GM19043 (cell line): Measurements from ENCODE around the gene TRPM3.

Experiments
- ATAC-seq: cut with Tn5 transposase; IDR thresholded peaks from one replicate; pipeline ENCODE4 v1.9.1; 2021; ENCODE audit warnings: low read depth; ENCODE audit not compliant: unreplicated experiment

Gene TRPM3

GRCh38 chr9:71105192-71105591, 16.2 kb downstream of the TRPM3 start:
- no peak for ATAC-seq

GRCh38 chr9:71098801-71099200, 22.6 kb downstream of the TRPM3 start:
- no peak for ATAC-seq

- ATAC-seq: no peak
These were observed 23.8 kb downstream of the TRPM3 start for GRCh38 chr9:71097671-71098070.

- ATAC-seq: no peak
These were observed 24.9 kb downstream of the TRPM3 start for GRCh38 chr9:71096421-71097108.

- no peak for ATAC-seq
These were observed 26.6 kb downstream of the TRPM3 start for GRCh38 chr9:71094708-71095251.

- ATAC-seq: no peak
These were observed 30.5 kb downstream of the TRPM3 start for GRCh38 chr9:71090896-71091295.

GRCh38 chr9:71079451-71079850, 42.0 kb downstream of the TRPM3 start:
- ATAC-seq: no peak

GRCh38 chr9:71076096-71076495, 45.3 kb downstream of the TRPM3 start:
- no peak for ATAC-seq

- no peak for ATAC-seq
These were observed 47.9 kb downstream of the TRPM3 start for GRCh38 chr9:71073494-71073893.

GRCh38 chr9:71072587-71072986, 48.8 kb downstream of the TRPM3 start:
- no peak for ATAC-seq

GRCh38 chr9:71071633-71072032, 49.8 kb downstream of the TRPM3 start:
- ATAC-seq: no peak

- ATAC-seq: no peak
These were observed 62.8 kb downstream of the TRPM3 start for GRCh38 chr9:71058660-71059059.

GRCh38 chr9:71052287-71052686, 69.1 kb downstream of the TRPM3 start:
- ATAC-seq: no peak

- no peak for ATAC-seq
These were observed 73.1 kb downstream of the TRPM3 start for GRCh38 chr9:71048280-71048679.

- no peak for ATAC-seq
These were observed 78.9 kb downstream of the TRPM3 start for GRCh38 chr9:71042448-71042990.

GRCh38 chr9:71037521-71037920, 83.9 kb downstream of the TRPM3 start:
- ATAC-seq: no peak

- ATAC-seq: no peak
These were observed 84.9 kb downstream of the TRPM3 start for GRCh38 chr9:71036501-71036900.

- ATAC-seq: no peak
These were observed 88.6 kb downstream of the TRPM3 start for GRCh38 chr9:71032779-71033178.

GRCh38 chr9:71025728-71026127, 95.7 kb downstream of the TRPM3 start:
- no peak for ATAC-seq

GRCh38 chr9:71025201-71025600, 96.2 kb downstream of the TRPM3 start:
- ATAC-seq: no peak

- ATAC-seq: no peak
These were observed 111.2 kb downstream of the TRPM3 start for GRCh38 chr9:71010258-71010657.

- no peak for ATAC-seq
These were observed 116.0 kb downstream of the TRPM3 start for GRCh38 chr9:71005456-71005855.
